Endothelial cell of umbilical vein (primary cell): ENCODE data around the gene BAX.

Source experiments
- EZH2 ChIP-seq: IDR thresholded peaks from 2 replicates; pipeline ENCODE4 v1.6.1; 2012; ENCODE audit warnings: borderline replicate concordance, low read depth, mild to moderate bottlenecking, moderate library complexity, low read length, inconsistent platforms; ENCODE audit not compliant: severe bottlenecking
- POLR2AphosphoS5 ChIP-seq: IDR thresholded peaks from 2 replicates; pipeline ENCODE4 v1.6.1; 2012; ENCODE audit warnings: low read depth, mild to moderate bottlenecking, control low read depth, low read length, moderate library complexity; ENCODE audit not compliant: insufficient read depth
- TF ChIP-seq, protein P1 (sequence below), 2 donors: IDR thresholded peaks; 1 replicate in 1 of 2; 2 replicates in 1 of 2; pipeline ENCODE4 v1.5.1; 2011; ENCODE audit warnings: low read length in 2 of 2, mild to moderate bottlenecking in 2 of 2, moderate library complexity in 2 of 2, control low read depth in 1 of 2, inconsistent platforms in 1 of 2, low read depth in 1 of 2; ENCODE audit not compliant: insufficient read depth in 1 of 2; ENCODE audit errors: extremely low read depth in 1 of 2
- TF ChIP-seq, protein P2 (sequence below): IDR thresholded peaks from 2 replicates; pipeline ENCODE4 v1.6.1; 2011; ENCODE audit not compliant: insufficient read depth, insufficient read length

DNA sequence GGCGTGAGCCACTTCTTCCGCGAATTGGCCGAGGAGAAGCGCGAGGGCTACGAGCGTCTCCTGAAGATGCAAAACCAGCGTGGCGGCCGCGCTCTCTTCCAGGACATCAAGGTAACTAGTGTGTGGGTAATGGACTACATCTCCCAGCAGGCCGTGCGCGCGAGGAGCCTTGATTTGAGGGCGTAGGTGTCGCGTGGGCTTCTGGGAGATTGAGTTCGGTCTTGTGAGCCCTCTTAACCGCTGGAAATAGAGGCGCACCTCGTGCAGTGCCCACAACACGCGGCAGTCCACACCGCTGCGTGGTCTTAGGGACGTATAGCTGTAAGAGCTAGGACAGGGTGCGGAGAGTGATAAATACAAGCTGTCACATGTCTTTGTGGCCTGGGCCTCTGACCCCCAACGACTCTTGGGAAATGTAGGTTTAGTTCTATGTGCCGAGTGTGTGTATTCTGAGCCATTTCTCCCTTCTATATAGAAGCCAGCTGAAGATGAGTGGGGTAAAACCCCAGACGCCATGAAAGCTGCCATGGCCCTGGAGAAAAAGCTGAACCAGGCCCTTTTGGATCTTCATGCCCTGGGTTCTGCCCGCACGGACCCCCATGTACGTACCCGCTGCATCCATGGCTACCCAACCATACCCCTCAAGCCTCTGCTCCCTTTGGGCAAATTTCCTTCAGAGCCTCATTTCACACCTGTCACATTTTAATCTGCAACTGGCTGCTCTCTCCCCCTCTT, 11.3 kb downstream of the BAX start:
- TF ChIP-seq EZH2: no peak
- TF ChIP-seq, protein P1, sequence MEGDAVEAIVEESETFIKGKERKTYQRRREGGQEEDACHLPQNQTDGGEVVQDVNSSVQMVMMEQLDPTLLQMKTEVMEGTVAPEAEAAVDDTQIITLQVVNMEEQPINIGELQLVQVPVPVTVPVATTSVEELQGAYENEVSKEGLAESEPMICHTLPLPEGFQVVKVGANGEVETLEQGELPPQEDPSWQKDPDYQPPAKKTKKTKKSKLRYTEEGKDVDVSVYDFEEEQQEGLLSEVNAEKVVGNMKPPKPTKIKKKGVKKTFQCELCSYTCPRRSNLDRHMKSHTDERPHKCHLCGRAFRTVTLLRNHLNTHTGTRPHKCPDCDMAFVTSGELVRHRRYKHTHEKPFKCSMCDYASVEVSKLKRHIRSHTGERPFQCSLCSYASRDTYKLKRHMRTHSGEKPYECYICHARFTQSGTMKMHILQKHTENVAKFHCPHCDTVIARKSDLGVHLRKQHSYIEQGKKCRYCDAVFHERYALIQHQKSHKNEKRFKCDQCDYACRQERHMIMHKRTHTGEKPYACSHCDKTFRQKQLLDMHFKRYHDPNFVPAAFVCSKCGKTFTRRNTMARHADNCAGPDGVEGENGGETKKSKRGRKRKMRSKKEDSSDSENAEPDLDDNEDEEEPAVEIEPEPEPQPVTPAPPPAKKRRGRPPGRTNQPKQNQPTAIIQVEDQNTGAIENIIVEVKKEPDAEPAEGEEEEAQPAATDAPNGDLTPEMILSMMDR (IDR thresholded peaks at IDR 0.05; ENCODE audit: extremely low read depth in 1 of 2, insufficient read depth in 1 of 2, low read depth in 1 of 2, low read length in 2 of 2): no peak
- TF ChIP-seq POLR2AphosphoS5: no peak
- TF ChIP-seq, protein P2, sequence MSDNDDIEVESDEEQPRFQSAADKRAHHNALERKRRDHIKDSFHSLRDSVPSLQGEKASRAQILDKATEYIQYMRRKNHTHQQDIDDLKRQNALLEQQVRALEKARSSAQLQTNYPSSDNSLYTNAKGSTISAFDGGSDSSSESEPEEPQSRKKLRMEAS: no peak
